Neural progenitor cell (in vitro differentiated cells): Measurements from ENCODE around the gene COL7A1.

Experiments used
- CTCF ChIP-seq: fragments of 200-600 bp; sonication (generic); IDR thresholded peaks from 2 replicates; pipeline ENCODE4 v1.5.1; 2017; ENCODE audit warnings: antibody characterized with exemption, mild to moderate bottlenecking
- EZH2 ChIP-seq: fragments of 200-600 bp; sonication (generic); IDR thresholded peaks from 2 replicates; pipeline ENCODE4 v1.6.1; 2017; ENCODE audit warnings: antibody characterized with exemption, mild to moderate bottlenecking, moderate library complexity

GRCh38 chr3:48536785-48537184 lies 58.3 kb downstream of the COL7A1 start:
- no peak for TF ChIP-seq CTCF
- TF ChIP-seq EZH2, result no peak
